Thoracic aorta (tissue), 2 donors: ENCODE data around the gene DNAH12. TPM values are rescaled to one million over a fixed set of nuclear protein-coding genes. Genes with fewer than 3 reads are reported as not detected.
"Not testable (repeated sequence)": the region's sequence is repeated elsewhere in the genome, so short reads cannot be mapped to it uniquely, and the experiment has no call there.

Experiments used
- ATAC-seq: fragments of 150-250 bp; one replicate; pipeline ENCODE4 v1.8.0; 2017; ENCODE audit warnings: low read depth; ENCODE audit not compliant: insufficient number of reproducible peaks, low FRiP score
- DNase-seq: peaks from one replicate; pipeline ENCODE4 v3.0.0-alpha.2; 2020; ENCODE audit warnings: low spot score
- H3K27ac ChIP-seq, 2 donors: fragments of 200-600 bp; sonication (generic); 1 replicate in 1 of 2; 2 replicates in 1 of 2; pipeline ENCODE4 v1.5.1; 2016; ENCODE audit warnings: mild to moderate bottlenecking in 2 of 2, moderate library complexity in 2 of 2
- H3K27me3 ChIP-seq: fragments of 200-600 bp; sonication (generic); replicated peaks from 2 replicates; pipeline ENCODE4 v1.6.0; 2016; ENCODE audit warnings: mild to moderate bottlenecking; ENCODE audit not compliant: insufficient read depth
- H3K36me3 ChIP-seq: fragments of 200-600 bp; sonication (generic); one replicate; pipeline ENCODE4 v1.5.1; 2016
- H3K4me1 ChIP-seq, 2 donors: fragments of 200-600 bp; sonication (generic); 1 replicate in 1 of 2; 2 replicates in 1 of 2; pipeline versions ENCODE4 v1.5.1 to v1.6.0; 2016; ENCODE audit warnings: low read depth in 2 of 2, mild to moderate bottlenecking in 1 of 2; ENCODE audit not compliant: control insufficient read depth in 1 of 2
- H3K4me3 ChIP-seq: fragments of 200-600 bp; sonication (generic); 2 replicates; pipeline ENCODE4 v1.5.1; 2016; ENCODE audit warnings: mild to moderate bottlenecking
- H3K9me3 ChIP-seq: fragments of 200-600 bp; sonication (generic); 2 replicates; pipeline ENCODE4 v1.5.1; 2016
- total RNA-seq, 2 donors: library from RNA; depleted of rRNA; stranded (reverse); fragments of >200 nt; gene quantifications; one replicate each; pipeline versions ENCODE4 v1.1.0 to v1.2.3, GENCODE V29; 2016
- TF ChIP-seq, protein P1 (sequence below): fragments of 200-600 bp; sonication (generic); IDR thresholded peaks from one replicate; pipeline ENCODE4 v1.5.1; 2019; ENCODE audit warnings: antibody characterized with exemption

The DNAH12 gene
- total RNA-seq, 2 donors from 2014 or later, result 0.14 to 0.95 TPM

DNA sequence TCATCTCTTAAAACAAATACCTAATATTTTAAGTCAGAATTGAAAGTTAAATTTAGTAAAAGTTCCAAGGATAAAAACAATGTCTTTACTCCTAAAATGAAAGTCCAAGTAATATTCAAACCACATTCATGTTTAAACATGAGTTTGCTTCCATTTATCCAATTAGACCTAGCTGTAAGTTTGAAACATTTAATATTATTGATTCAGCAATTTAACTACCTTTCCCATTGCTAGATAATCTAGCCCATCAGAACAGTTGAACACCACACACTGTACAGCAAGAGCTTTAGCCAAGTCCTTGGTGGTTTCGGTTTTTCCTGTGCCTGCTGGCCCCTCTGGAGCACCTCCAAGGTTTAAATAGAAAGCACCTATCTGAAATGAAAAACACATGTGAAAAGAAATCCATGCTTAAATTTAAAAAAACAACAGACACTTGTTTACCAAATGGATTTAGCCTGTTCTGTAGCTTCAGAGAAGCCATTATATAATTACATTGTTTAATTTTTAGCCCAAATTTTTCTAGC lies 97.8 kb downstream of the DNAH12 start:
- Histone ChIP-seq H3K9me3 (no peaks in the 10 kb centered on the region), H3K4me1 (peaks cover 3 to 8% of the 10 kb centered on the region in 2 donors), H3K27me3 (no peaks in the 10 kb centered on the region), H3K36me3 (no peaks in the 10 kb centered on the region), H3K4me3 (no peak overlapping the region), H3K27ac (no peak overlapping the region)
- ATAC-seq, result no peak
- TF ChIP-seq, protein P1, sequence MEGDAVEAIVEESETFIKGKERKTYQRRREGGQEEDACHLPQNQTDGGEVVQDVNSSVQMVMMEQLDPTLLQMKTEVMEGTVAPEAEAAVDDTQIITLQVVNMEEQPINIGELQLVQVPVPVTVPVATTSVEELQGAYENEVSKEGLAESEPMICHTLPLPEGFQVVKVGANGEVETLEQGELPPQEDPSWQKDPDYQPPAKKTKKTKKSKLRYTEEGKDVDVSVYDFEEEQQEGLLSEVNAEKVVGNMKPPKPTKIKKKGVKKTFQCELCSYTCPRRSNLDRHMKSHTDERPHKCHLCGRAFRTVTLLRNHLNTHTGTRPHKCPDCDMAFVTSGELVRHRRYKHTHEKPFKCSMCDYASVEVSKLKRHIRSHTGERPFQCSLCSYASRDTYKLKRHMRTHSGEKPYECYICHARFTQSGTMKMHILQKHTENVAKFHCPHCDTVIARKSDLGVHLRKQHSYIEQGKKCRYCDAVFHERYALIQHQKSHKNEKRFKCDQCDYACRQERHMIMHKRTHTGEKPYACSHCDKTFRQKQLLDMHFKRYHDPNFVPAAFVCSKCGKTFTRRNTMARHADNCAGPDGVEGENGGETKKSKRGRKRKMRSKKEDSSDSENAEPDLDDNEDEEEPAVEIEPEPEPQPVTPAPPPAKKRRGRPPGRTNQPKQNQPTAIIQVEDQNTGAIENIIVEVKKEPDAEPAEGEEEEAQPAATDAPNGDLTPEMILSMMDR, result no peak
- no peak for DNase-seq

- Histone ChIP-seq H3K27me3 (no peaks in the 10 kb centered on the region), H3K27ac (no peak overlapping the region), H3K4me3 (no peak overlapping the region), H3K4me1 (peaks cover 3 to 8% of the 10 kb centered on the region in 2 donors), H3K9me3 (no peaks in the 10 kb centered on the region), H3K36me3 (no peaks in the 10 kb centered on the region)
- ATAC-seq (no peak), DNase-seq (no peak)
- TF ChIP-seq, protein P1, result no peak
These were observed 99.7 kb downstream of the DNAH12 start for GRCh38 chr3:57444469-57444868.

- not testable (repeated sequence) for H3K27me3 ChIP-seq, H3K4me3 ChIP-seq, DNase-seq, H3K36me3 ChIP-seq, ATAC-seq, H3K9me3 ChIP-seq, H3K4me1 ChIP-seq, H3K27ac ChIP-seq
These were observed 104.0 kb downstream of the DNAH12 start for GRCh38 chr3:57440144-57440543.

DNA sequence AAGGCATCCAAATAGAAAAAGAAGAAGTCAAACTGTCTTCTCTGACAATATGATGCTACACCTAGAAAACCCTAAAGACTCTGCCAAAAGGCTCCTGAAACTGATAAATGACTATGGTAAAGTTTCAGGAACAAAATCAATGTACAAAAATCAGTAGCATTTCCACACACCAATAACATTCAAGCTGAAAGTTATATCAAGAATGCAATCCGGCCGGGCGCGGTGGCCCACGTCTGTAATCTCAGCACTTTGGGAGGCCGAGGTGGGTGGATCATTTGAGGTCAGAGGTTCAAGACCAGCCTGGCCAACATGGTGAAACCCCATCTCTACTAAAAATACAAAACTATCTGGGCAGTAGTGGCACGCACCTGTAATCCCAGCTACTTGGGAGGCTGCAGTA lies 105.7 kb downstream of the DNAH12 start:
- H3K27me3 ChIP-seq, H3K36me3 ChIP-seq, ATAC-seq, H3K4me3 ChIP-seq, H3K4me1 ChIP-seq, H3K27ac ChIP-seq, DNase-seq, H3K9me3 ChIP-seq: not testable (repeated sequence)

- Histone ChIP-seq H3K36me3 (no peaks in the 10 kb centered on the region), H3K4me1 (no peaks in the 10 kb centered on the region), H3K9me3 (no peaks in the 10 kb centered on the region), H3K4me3 (no peak overlapping the region), H3K27me3 (no peaks in the 10 kb centered on the region), H3K27ac (no peak overlapping the region)
- ATAC-seq (no peak), DNase-seq (no peak)
- TF ChIP-seq, protein P1, result no peak
These were observed 107.9 kb downstream of the DNAH12 start for GRCh38 chr3:57436195-57436761.

DNA sequence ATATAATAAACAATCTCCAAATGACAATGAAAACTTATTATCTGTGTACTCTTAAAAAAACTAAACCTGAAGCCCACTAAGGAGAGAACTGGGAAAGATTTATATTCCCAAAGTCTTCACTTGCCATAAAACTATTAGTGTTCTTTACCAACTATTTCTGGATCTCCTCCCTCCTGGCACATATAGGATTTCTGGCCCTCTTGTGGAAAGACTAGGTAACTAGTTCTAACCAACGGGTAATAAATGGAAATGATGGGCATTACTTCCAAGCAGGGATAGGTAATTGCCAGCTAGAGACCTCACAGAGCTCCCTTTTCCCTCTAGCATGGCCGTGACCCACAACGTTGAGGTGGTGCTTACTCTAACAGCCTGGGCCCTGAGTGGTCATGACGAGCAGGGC lies 110.1 kb downstream of the DNAH12 start:
- H3K36me3 ChIP-seq, result no peaks in the 10 kb centered on the region
- no peaks in the 10 kb centered on the region for H3K4me1 ChIP-seq
- H3K27ac ChIP-seq, result no peak overlapping the region
- DNase-seq (no peak), ATAC-seq (no peak)
- no peak overlapping the region for H3K4me3 ChIP-seq
- TF ChIP-seq, protein P1, result no peak
- H3K9me3 ChIP-seq, result no peaks in the 10 kb centered on the region
- no peaks in the 10 kb centered on the region for H3K27me3 ChIP-seq
